HUES64 (cell line): ENCODE results near the gene SLC8A2.
A peak's percentile ranks its signal among the peaks of the same experiment; 100 is the strongest.

Experiments
- H3K27ac ChIP-seq: 2 replicates; pipeline ENCODE4 v1.7.0; 2013; ENCODE audit warnings: low read depth, low read length, inconsistent platforms
- H3K27me3 ChIP-seq: 2 replicates; pipeline ENCODE4 v1.6.1; 2013; ENCODE audit warnings: mild to moderate bottlenecking, low read length; ENCODE audit not compliant: insufficient read depth
- H3K36me3 ChIP-seq: 2 replicates; pipeline ENCODE4 v1.6.1; 2013; ENCODE audit warnings: mild to moderate bottlenecking, low read length; ENCODE audit not compliant: insufficient read depth
- H3K4me1 ChIP-seq: 2 replicates; pipeline ENCODE4 v1.6.1; 2013; ENCODE audit warnings: mild to moderate bottlenecking, low read length, moderate library complexity; ENCODE audit not compliant: insufficient read depth
- H3K4me3 ChIP-seq: 2 replicates; pipeline ENCODE4 v1.5.1; 2013; ENCODE audit warnings: mild to moderate bottlenecking, low read length, moderate library complexity
- H3K9ac ChIP-seq: 2 replicates; pipeline ENCODE4 v1.6.1; 2013; ENCODE audit warnings: mild to moderate bottlenecking, low read depth, low read length
- H3K9me3 ChIP-seq: 2 replicates; pipeline ENCODE4 v1.6.1; 2013; ENCODE audit warnings: low read depth, low read length; ENCODE audit not compliant: insufficient read depth
- WGBS: fragments of 150-250, 120-280 bp; methylation state at CpG from one replicate; pipeline ENCODE4 v1.1.7; 2013; ENCODE audit warnings: missing lambda C conversion rate; 5-methylcytosine and 5-hydroxymethylcytosine counted together

The SLC8A2 gene

GRCh38 chr19:47511128-47511517 is 39.4 kb upstream of the SLC8A2 start:
- 90% methylated on average over 6 of the region's 6 CpGs for WGBS
- Histone ChIP-seq H3K36me3 (no peaks in the 10 kb centered on the region), H3K27me3 (no peaks in the 10 kb centered on the region), H3K4me3 (no peak overlapping the region), H3K4me1 (no peaks in the 10 kb centered on the region), H3K9ac (no peak overlapping the region), H3K27ac (no peak overlapping the region), H3K9me3 (no peaks in the 10 kb centered on the region)

- Histone ChIP-seq H3K27ac (no peak overlapping the region), H3K4me1 (no peaks in the 10 kb centered on the region), H3K9ac (no peak overlapping the region), H3K27me3 (no peaks in the 10 kb centered on the region), H3K36me3 (no peaks in the 10 kb centered on the region), H3K9me3 (no peaks in the 10 kb centered on the region), H3K4me3 (no peak overlapping the region)
- 82% methylated on average over 12 of the region's 12 CpGs for WGBS
Observed at GRCh38 chr19:47510516-47511127, 38.9 kb upstream of the SLC8A2 start.

- Histone ChIP-seq H3K4me3 (no peak overlapping the region), H3K27ac (no peak overlapping the region), H3K9ac (no peak overlapping the region), H3K36me3 (no peaks in the 10 kb centered on the region), H3K27me3 (no peaks in the 10 kb centered on the region), H3K4me1 (no peaks in the 10 kb centered on the region), H3K9me3 (no peaks in the 10 kb centered on the region)
- WGBS: 96% methylated on average over 8 of the region's 8 CpGs
Observed at GRCh38 chr19:47509973-47510372, 38.3 kb upstream of the SLC8A2 start.

GRCh38 chr19:47509170-47509847 is 37.6 kb upstream of the SLC8A2 start:
- H3K4me3 ChIP-seq: no peak overlapping the region
- no peaks in the 10 kb centered on the region for H3K9me3 ChIP-seq
- H3K9ac ChIP-seq: no peak overlapping the region
- no peaks in the 10 kb centered on the region for H3K36me3 ChIP-seq
- no peaks in the 10 kb centered on the region for H3K27me3 ChIP-seq
- H3K27ac ChIP-seq: no peak overlapping the region
- 94% methylated on average over 20 of the region's 20 CpGs for WGBS
- H3K4me1 ChIP-seq: no peaks in the 10 kb centered on the region

- 97% methylated on average over 5 of the region's 5 CpGs for WGBS
- Histone ChIP-seq H3K9me3 (no peaks in the 10 kb centered on the region), H3K4me1 (no peaks in the 10 kb centered on the region), H3K27ac (no peak overlapping the region), H3K9ac (no peak overlapping the region), H3K4me3 (no peak overlapping the region), H3K27me3 (no peaks in the 10 kb centered on the region), H3K36me3 (0 out of 2 replicates have a peak, but pooled peaks cover 5% of the 10 kb centered on the region)
Observed at GRCh38 chr19:47508721-47509120, 37.0 kb upstream of the SLC8A2 start.

GRCh38 chr19:47507924-47508553 is 36.3 kb upstream of the SLC8A2 start:
- Histone ChIP-seq H3K9ac (peak overlapping the region; percentile 21; the same call in 1 of the 2 replicates), H3K27me3 (no peaks in the 10 kb centered on the region), H3K9me3 (no peaks in the 10 kb centered on the region), H3K36me3 (peaks cover 12% of the 10 kb centered on the region; the same call in 1 of the 2 replicates), H3K4me3 (no peak overlapping the region), H3K27ac (0 out of 2 replicates have a peak overlapping the region, but pooled peaks have one; percentile 6), H3K4me1 (no peaks in the 10 kb centered on the region)
- 69% methylated on average over 11 of the region's 11 CpGs for WGBS

GRCh38 chr19:47507012-47507411 is 35.3 kb upstream of the SLC8A2 start:
- Histone ChIP-seq H3K9ac (0 out of 2 replicates have a peak overlapping the region, but pooled peaks have one; percentile 2), H3K4me3 (no peak overlapping the region), H3K27me3 (no peaks in the 10 kb centered on the region), H3K9me3 (no peaks in the 10 kb centered on the region), H3K4me1 (no peaks in the 10 kb centered on the region), H3K27ac (no peak overlapping the region), H3K36me3 (peaks cover 18% of the 10 kb centered on the region)
- 83% methylated on average over 6 of the region's 6 CpGs for WGBS

GRCh38 chr19:47506459-47506858 is 34.8 kb upstream of the SLC8A2 start:
- Histone ChIP-seq H3K4me3 (no peak overlapping the region), H3K4me1 (no peaks in the 10 kb centered on the region), H3K27ac (no peak overlapping the region), H3K36me3 (peaks cover 18% of the 10 kb centered on the region), H3K9ac (no peak overlapping the region), H3K9me3 (no peaks in the 10 kb centered on the region), H3K27me3 (no peaks in the 10 kb centered on the region)
- WGBS: 90% methylated on average over 8 of the region's 8 CpGs

GRCh38 chr19:47505506-47505905 is 33.8 kb upstream of the SLC8A2 start:
- Histone ChIP-seq H3K4me3 (no peak overlapping the region), H3K9me3 (no peaks in the 10 kb centered on the region), H3K9ac (no peak overlapping the region; the same call in 1 of the 2 replicates), H3K4me1 (no peaks in the 10 kb centered on the region), H3K27ac (no peak overlapping the region), H3K36me3 (peaks cover 18% of the 10 kb centered on the region), H3K27me3 (no peaks in the 10 kb centered on the region)
- WGBS: 95% methylated on average over 6 of the region's 6 CpGs

GRCh38 chr19:47503826-47504150 is 32.1 kb upstream of the SLC8A2 start:
- Histone ChIP-seq H3K4me1 (0 out of 2 replicates have a peak, but pooled peaks cover 3% of the 10 kb centered on the region), H3K9ac (no peak overlapping the region), H3K9me3 (no peaks in the 10 kb centered on the region), H3K27ac (no peak overlapping the region), H3K36me3 (peaks cover 20% of the 10 kb centered on the region), H3K4me3 (no peak overlapping the region), H3K27me3 (no peaks in the 10 kb centered on the region)
- 75% methylated on average over 5 of the region's 5 CpGs for WGBS

- H3K27ac ChIP-seq: no peak overlapping the region
- no peak overlapping the region for H3K9ac ChIP-seq
- 0 out of 2 replicates have a peak, but pooled peaks cover 3% of the 10 kb centered on the region for H3K4me1 ChIP-seq
- 97% methylated on average over 13 of the region's 13 CpGs for WGBS
- no peaks in the 10 kb centered on the region for H3K27me3 ChIP-seq
- peaks cover 22% of the 10 kb centered on the region for H3K36me3 ChIP-seq
- no peaks in the 10 kb centered on the region for H3K9me3 ChIP-seq
- H3K4me3 ChIP-seq: no peak overlapping the region
Observed at GRCh38 chr19:47503130-47503825, 31.6 kb upstream of the SLC8A2 start.
